Esophagus squamous epithelium (tissue), 5 donors: ENCODE measurements around the gene PMP22. TPM values are rescaled to one million over a fixed set of nuclear protein-coding genes. Genes with fewer than 3 reads are reported as not detected.

Experiments
- DNase-seq: peaks from one replicate; lab custom pipeline; 2025; lab: John Stamatoyannopoulos, UW
- H3K27ac ChIP-seq, 4 donors: fragments of 200-600 bp; sonication (generic); one replicate each; pipeline ENCODE4 v1.5.1; 2016 to 2019; ENCODE audit warnings: mild to moderate bottlenecking in 1 of 4
- H3K27me3 ChIP-seq, 4 donors: fragments of 200-600 bp; sonication (generic); 1 replicate in 3 of 4; 2 replicates in 1 of 4; pipeline versions ENCODE4 v1.5.1 to v1.6.0; 2017 to 2021; ENCODE audit warnings: antibody characterized with exemption in 1 of 4
- H3K36me3 ChIP-seq, 3 donors: fragments of 200-600 bp; sonication (generic); one replicate each; pipeline ENCODE4 v1.5.1; 2016 to 2019
- H3K4me1 ChIP-seq, 3 donors: fragments of 200-600 bp; sonication (generic); one replicate each; pipeline ENCODE4 v1.5.1; 2017 to 2019
- H3K4me3 ChIP-seq, 4 donors: fragments of 200-600 bp; sonication (generic); 1 replicate in 3 of 4; 2 replicates in 1 of 4; pipeline ENCODE4 v1.5.1; 2016 to 2019; ENCODE audit warnings: mild to moderate bottlenecking in 2 of 4, moderate library complexity in 1 of 4
- H3K9me3 ChIP-seq, 3 donors: fragments of 200-600 bp; sonication (generic); one replicate each; pipeline ENCODE4 v1.5.1; 2016 to 2019
- CTCF ChIP-seq, 6 experiments: fragments of 450-650 bp in 4 of 6; fragments of 200-600 bp in 2 of 6; sonication (generic) in 2 of 6; IDR thresholded peaks; one replicate each; pipeline ENCODE4 v1.5.1; 2016 to 2019; ENCODE audit warnings: antibody characterized with exemption in 6 of 6, mild to moderate bottlenecking in 4 of 6, moderate library complexity in 4 of 6
- POLR2A ChIP-seq, 4 donors: fragments of 450-650 bp; IDR thresholded peaks; one replicate each; pipeline ENCODE4 v1.6.1; 2017; ENCODE audit warnings: antibody characterized with exemption in 4 of 4, mild to moderate bottlenecking in 4 of 4, moderate library complexity in 3 of 4
- WGBS, 2 donors: methylation state at CpG; one replicate each; pipeline ENCODE4 v1.1.5; 2018; 5-methylcytosine and 5-hydroxymethylcytosine counted together
- intact Hi-C: fragments of 100-400 bp; cut with DNase I; formaldehyde crosslinking; loops from one replicate; pipeline ENCODE4 v1.15.0; 2022
- total RNA-seq, 4 donors: library from RNA; depleted of rRNA; stranded (reverse); fragments of >200 nt; gene quantifications; one replicate each; pipeline ENCODE4 v1.1.0, GENCODE V29; 2016
- donor health status: DM: yes; HTN: yes; CAD: no.

Gene PMP22
- total RNA-seq, 4 donors from 2014 or later = 4.0 to 102 (median 27.3) TPM

- H3K27me3 ChIP-seq = peaks cover 0 to 6% (median 0%) of the 10 kb centered on the region in 4 donors
- peaks cover 0 to 8% (median 0%) of the 10 kb centered on the region in 3 donors for H3K4me1 ChIP-seq
- TF ChIP-seq POLR2A (IDR thresholded peaks at IDR 0.05) = no peak
- TF ChIP-seq CTCF (IDR thresholded peaks at IDR 0.05) = no peak
- H3K4me3 ChIP-seq = no peak overlapping the region
- intact Hi-C loops = no loop called here
- 40 to 57% methylated on average over 4 of the region's 4 CpGs for WGBS, 2 donors
- H3K27ac ChIP-seq = no peak overlapping the region
- no peaks in the 10 kb centered on the region for H3K9me3 ChIP-seq
- H3K36me3 ChIP-seq = no peaks in the 10 kb centered on the region
- no peak for DNase-seq
Observed at GRCh38 chr17:15307710-15308111, 42.6 kb upstream of the PMP22 start.

GRCh38 chr17:15303851-15304250, 38.7 kb upstream of the PMP22 start:
- H3K27ac ChIP-seq = no peak overlapping the region

GRCh38 chr17:15303268-15303667, 38.1 kb upstream of the PMP22 start:
- WGBS, 2 donors = 14 to 25% methylated on average over 3 of the region's 3 CpGs
- H3K9me3 ChIP-seq = no peaks in the 10 kb centered on the region
- TF ChIP-seq POLR2A (IDR thresholded peaks at IDR 0.05) = no peak
- peaks cover 0 to 4% (median 0%) of the 10 kb centered on the region in 4 donors for H3K27me3 ChIP-seq
- H3K36me3 ChIP-seq = no peaks in the 10 kb centered on the region
- H3K27ac ChIP-seq = no peak overlapping the region
- H3K4me1 ChIP-seq = peaks cover 0 to 8% (median 0%) of the 10 kb centered on the region in 3 donors
- DNase-seq = no peak
- intact Hi-C loops = no loop called here
- H3K4me3 ChIP-seq = no peak overlapping the region

More at GRCh38 chr17:15303851-15304250, 38.7 kb upstream of the PMP22 start:
- H3K4me1 ChIP-seq = peaks cover 0 to 8% (median 0%) of the 10 kb centered on the region in 3 donors
- 71 to 79% methylated on average over 14 of the region's 14 CpGs for WGBS, 2 donors
- intact Hi-C loops = no loop called here
- TF ChIP-seq CTCF (IDR thresholded peaks at IDR 0.05) = no peak
- no peaks in the 10 kb centered on the region for H3K9me3 ChIP-seq
- DNase-seq = no peak
- no peaks in the 10 kb centered on the region for H3K36me3 ChIP-seq
- no peak overlapping the region for H3K4me3 ChIP-seq
- H3K27me3 ChIP-seq = peaks cover 0 to 4% (median 0%) of the 10 kb centered on the region in 4 donors

GRCh38 chr17:15301845-15302244, 36.7 kb upstream of the PMP22 start:
- TF ChIP-seq CTCF (IDR thresholded peaks at IDR 0.05) (no peak), POLR2A (IDR thresholded peaks at IDR 0.05) (no peak)
- intact Hi-C loops = no loop called here
- Histone ChIP-seq H3K27ac (no peak overlapping the region), H3K9me3 (no peaks in the 10 kb centered on the region), H3K36me3 (no peaks in the 10 kb centered on the region), H3K4me3 (no peak overlapping the region), H3K27me3 (peaks cover 0 to 4% (median 0%) of the 10 kb centered on the region in 4 donors), H3K4me1 (peaks cover 0 to 4% (median 0%) of the 10 kb centered on the region in 3 donors)
- 86 to 88% methylated on average over 6 of the region's 6 CpGs for WGBS, 2 donors
- DNase-seq = no peak

GRCh38 chr17:15298176-15298575, 33.0 kb upstream of the PMP22 start:
- Histone ChIP-seq H3K9me3 (no peaks in the 10 kb centered on the region), H3K36me3 (no peaks in the 10 kb centered on the region), H3K4me1 (no peaks in the 10 kb centered on the region), H3K27ac (no peak overlapping the region), H3K27me3 (peaks cover 0 to 4% (median 0%) of the 10 kb centered on the region in 4 donors), H3K4me3 (no peak overlapping the region)
- intact Hi-C loops = no loop called here
- DNase-seq = no peak
- 64 to 72% methylated on average over 5 of the region's 5 CpGs for WGBS, 2 donors
- TF ChIP-seq POLR2A (IDR thresholded peaks at IDR 0.05) = no peak
- no peak for TF ChIP-seq CTCF (IDR thresholded peaks at IDR 0.05)

GRCh38 chr17:15293558-15293957, 28.4 kb upstream of the PMP22 start:
- H3K27me3 ChIP-seq = peaks cover 0 to 6% (median 0%) of the 10 kb centered on the region in 4 donors
- no peaks in the 10 kb centered on the region for H3K36me3 ChIP-seq
- intact Hi-C loops = no loop called here
- WGBS, 2 donors = 73 to 83% methylated on average over 3 of the region's 3 CpGs
- no peak overlapping the region for H3K27ac ChIP-seq
- no peak for TF ChIP-seq CTCF (IDR thresholded peaks at IDR 0.05)
- no peak for TF ChIP-seq POLR2A (IDR thresholded peaks at IDR 0.05)
- peaks cover 0 to 5% (median 0%) of the 10 kb centered on the region in 3 donors for H3K4me1 ChIP-seq
- H3K9me3 ChIP-seq = no peaks in the 10 kb centered on the region
- no peak overlapping the region for H3K4me3 ChIP-seq
- DNase-seq = no peak
